GM10266 (cell line): ENCODE results near the gene CLEC4F.

Experiments
- DNase-seq: peaks from one replicate; pipeline ENCODE4 v3.0.0; 2012; ENCODE audit errors: extremely low spot score
- CTCF ChIP-seq: IDR thresholded peaks from 2 replicates; pipeline ENCODE4 v1.5.1; 2012; ENCODE audit warnings: mild to moderate bottlenecking, low read depth; ENCODE audit not compliant: control insufficient read depth, insufficient read depth; ENCODE audit errors: missing control alignments

CLEC4F gene

GRCh38 chr2:70850925-70851324, 30.5 kb upstream of the CLEC4F start:
- TF ChIP-seq CTCF = no peak

GRCh38 chr2:70842401-70842800, 22.0 kb upstream of the CLEC4F start:
- DNase-seq = no peak

More at GRCh38 chr2:70850925-70851324, 30.5 kb upstream of the CLEC4F start:
- no peak for DNase-seq

GRCh38 chr2:70837980-70838925, 17.9 kb upstream of the CLEC4F start:
- TF ChIP-seq CTCF = no peak
- DNase-seq = no peak

More at GRCh38 chr2:70842401-70842800, 22.0 kb upstream of the CLEC4F start:
- TF ChIP-seq CTCF = no peak

GRCh38 chr2:70835643-70836042, 15.2 kb upstream of the CLEC4F start, which contains the start of gene CD207:
Gene CD207 (minus strand): TSS chr2:70835816. CDS start chr2:70835776, 40 bp downstream.
- no peak for DNase-seq
- no peak for TF ChIP-seq CTCF

- DNase-seq = no peak
- no peak for TF ChIP-seq CTCF
Observed at GRCh38 chr2:70834881-70835280, 14.5 kb upstream of the CLEC4F start.

- DNase-seq = no peak
- no peak for TF ChIP-seq CTCF
Observed at GRCh38 chr2:70834106-70834505, 13.7 kb upstream of the CLEC4F start.

GRCh38 chr2:70833246-70833645, 12.8 kb upstream of the CLEC4F start:
- no peak for DNase-seq
- no peak for TF ChIP-seq CTCF
